Measurements from ENCODE around the gene TMCO6. TPM values are rescaled to one million over a fixed set of nuclear protein-coding genes. Genes with fewer than 3 reads are reported as not detected.

The TMCO6 gene
- total and polyA plus RNA-seq, 9 of the 15 experiments (the other 6 are each of a cell fraction or from before 2014, with no cell fraction given), result 3.4 to 46.4 (median 16.7) TPM

DNA sequence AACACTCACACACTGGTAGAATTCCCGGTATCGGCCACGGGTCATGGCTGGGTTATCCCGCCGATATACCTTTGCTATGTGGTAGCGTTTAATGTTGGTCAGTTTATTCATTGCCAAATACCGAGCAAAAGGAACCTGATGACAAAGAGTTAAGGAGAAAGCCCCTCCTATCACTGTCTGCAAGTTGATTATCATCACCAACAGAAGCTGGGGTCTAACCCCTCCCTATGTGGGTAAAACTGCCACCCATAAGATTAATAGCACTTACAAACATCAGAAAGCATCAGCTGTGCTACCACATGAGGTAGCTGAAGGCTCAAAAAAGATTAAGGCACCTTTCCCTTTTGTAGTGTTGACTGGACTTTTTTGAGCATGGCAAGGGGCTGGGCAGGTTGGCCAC lies 39.7 kb downstream of the TMCO6 start:
- peak; percentile 79 for FAIRE-seq
- Histone ChIP-seq H3K36me3 (ENCODE audit: control insufficient read depth, insufficient read depth, low read length) (peaks cover 81% of the 10 kb centered on the region), H3K4me2 (ENCODE audit: insufficient read depth, low read length) (peak overlapping the region; percentile 72), H3K4me3 (no peak overlapping the region), H3K27ac (ENCODE audit: extremely low read depth, low read depth, low read length) (peak overlapping the region; percentile 58), H3K27me3 (ENCODE audit: control insufficient read depth in 2 of 2, insufficient read depth in 2 of 2, low read length in 2 of 2) (no peaks in the 10 kb centered on the region), H4K20me1 (replicated peaks; ENCODE audit: control insufficient read depth, insufficient read depth, low read length) (no peaks in the 10 kb centered on the region), H3K9me1 (ENCODE audit: control insufficient read depth, insufficient read depth, low read length) (no peaks in the 10 kb centered on the region), H3K4me1 (replicated peaks in 1 of 2; ENCODE audit: control insufficient read depth in 2 of 2, insufficient read depth in 2 of 2, low read length in 2 of 2) (peaks cover 6 to 13% of the 10 kb centered on the region in 2 experiments; a peak in 3 of 5 replicates), H3K9ac (ENCODE audit: insufficient read depth in 1 of 2, low read depth in 2 of 2, low read length in 2 of 2) (peak overlapping the region in 1 of 2 experiments; percentile 31; a peak in 1 of 4 replicates), H3K79me2 (ENCODE audit: control insufficient read depth, insufficient read depth, low read length) (no peaks in the 10 kb centered on the region), H3K9me3 (replicated peaks; ENCODE audit: control insufficient read depth, insufficient read depth, low read depth, low read length) (no peaks in the 10 kb centered on the region), H2AFZ (ENCODE audit: low read depth, low read length) (no peak overlapping the region)
- in situ Hi-C loops (cut with MboI), result no loop called here
- 4% methylated on average over 7 of the region's 7 CpGs for WGBS (ENCODE audit: insufficient coverage, low coverage, missing lambda C conversion rate)
- intact Hi-C loops (cut with micrococcal nuclease), result loop anchor here (2.0 kb wide), 1 partner anchor 32 kb away; no protein-coding TSS in a partner anchor
- ATAC-seq, result peak; percentile 76
- CTCF ChIA-PET (ENCODE audit: low intra/inter-chr PET ratio), result interaction anchor here (0.6 kb wide), 2 partner anchors 41 to 260 kb away, joined by 3 to 6 read pairs; no protein-coding TSS in a partner anchor
- no TSS peak for BruUV-seq (replicated peaks)
- peak in 2 of 4 experiments; percentile 76 to 78 for DNase-seq (ENCODE audit: extremely low read depth in 1 of 4, low spot score in 3 of 4)
- POLR2A ChIA-PET, result interaction anchor here (0.7 to 2.8 kb wide), 11 partner anchors 8 to 1019 kb away, joined by 3 to 19 read pairs (median 4); partner anchors contain the start of genes HARS1, HARS2, IK and NDUFA2
- TF ChIP-seq ZBTB7A (IDR thresholded peaks at IDR 0.05; ENCODE audit: borderline replicate concordance, control insufficient read depth, low read depth, low read length) (0 out of 2 replicates have a peak, but pooled peaks have one; percentile 26), NCOR1 (IDR thresholded peaks at IDR 0.05) (peak; percentile 76), RBFOX2 (IDR thresholded peaks at IDR 0.05; ENCODE audit: low read depth, low read length) (no peak), TAF9B (IDR thresholded peaks at IDR 0.05; ENCODE audit: partially characterized antibody) (peak; percentile 76), MTA2 (IDR thresholded peaks at IDR 0.05; ENCODE audit: low read depth) (no peak), ZNF253 (CRISPR knock-in tag; conservative IDR thresholded peaks at IDR 0.05) (no peak), CREM (IDR thresholded peaks at IDR 0.05; ENCODE audit: low read depth) (peak; percentile 15; the same call in 1 of the 2 replicates), DPF2 (IDR thresholded peaks at IDR 0.05) (peak; percentile 71), GABPB2 (CRISPR knock-in tag; conservative IDR thresholded peaks at IDR 0.05) (no peak), TAL1 (IDR thresholded peaks at IDR 0.05) (peak; percentile 68), XRCC4 (IDR thresholded peaks at IDR 0.05; ENCODE audit: extremely low read depth, insufficient read depth, insufficient read length) (no peak), HMG20B (CRISPR knock-in tag; IDR thresholded peaks at IDR 0.05) (no peak), POLR2AphosphoS5 (IDR thresholded peaks at IDR 0.05; ENCODE audit: control insufficient read depth, insufficient read depth, low read depth, low read length) (peak; percentile 80), MXI1 (IDR thresholded peaks at IDR 0.05; ENCODE audit: low read depth, low read length) (0 out of 2 replicates have a peak, but pooled peaks have one; percentile 48), DACH1 (IDR thresholded peaks at IDR 0.05; ENCODE audit: partially characterized antibody) (peak; percentile 54)
- TF ChIP-seq, protein P1, sequence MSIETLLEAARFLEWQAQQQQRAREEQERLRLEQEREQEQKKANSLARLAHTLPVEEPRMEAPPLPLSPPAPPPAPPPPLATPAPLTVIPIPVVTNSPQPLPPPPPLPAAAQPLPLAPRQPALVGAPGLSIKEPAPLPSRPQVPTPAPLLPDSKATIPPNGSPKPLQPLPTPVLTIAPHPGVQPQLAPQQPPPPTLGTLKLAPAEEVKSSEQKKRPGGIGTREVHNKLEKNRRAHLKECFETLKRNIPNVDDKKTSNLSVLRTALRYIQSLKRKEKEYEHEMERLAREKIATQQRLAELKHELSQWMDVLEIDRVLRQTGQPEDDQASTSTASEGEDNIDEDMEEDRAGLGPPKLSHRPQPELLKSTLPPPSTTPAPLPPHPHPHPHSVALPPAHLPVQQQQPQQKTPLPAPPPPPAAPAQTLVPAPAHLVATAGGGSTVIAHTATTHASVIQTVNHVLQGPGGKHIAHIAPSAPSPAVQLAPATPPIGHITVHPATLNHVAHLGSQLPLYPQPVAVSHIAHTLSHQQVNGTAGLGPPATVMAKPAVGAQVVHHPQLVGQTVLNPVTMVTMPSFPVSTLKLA (conservative IDR thresholded peaks at IDR 0.05), result peak in 1 of 2 experiments; percentile 47; a peak in 1 of 4 replicates
- TF ChIP-seq, protein P2, sequence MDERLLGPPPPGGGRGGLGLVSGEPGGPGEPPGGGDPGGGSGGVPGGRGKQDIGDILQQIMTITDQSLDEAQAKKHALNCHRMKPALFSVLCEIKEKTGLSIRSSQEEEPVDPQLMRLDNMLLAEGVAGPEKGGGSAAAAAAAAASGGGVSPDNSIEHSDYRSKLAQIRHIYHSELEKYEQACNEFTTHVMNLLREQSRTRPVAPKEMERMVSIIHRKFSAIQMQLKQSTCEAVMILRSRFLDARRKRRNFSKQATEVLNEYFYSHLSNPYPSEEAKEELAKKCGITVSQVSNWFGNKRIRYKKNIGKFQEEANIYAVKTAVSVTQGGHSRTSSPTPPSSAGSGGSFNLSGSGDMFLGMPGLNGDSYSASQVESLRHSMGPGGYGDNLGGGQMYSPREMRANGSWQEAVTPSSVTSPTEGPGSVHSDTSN (CRISPR knock-in tag; IDR thresholded peaks at IDR 0.05; ENCODE audit: low read depth), result peak; percentile 73
- TF ChIP-seq, protein P2 (tag; conservative IDR thresholded peaks at IDR 0.05; ENCODE audit: low read depth), result peak; percentile 90
- TF ChIP-seq, protein P3, sequence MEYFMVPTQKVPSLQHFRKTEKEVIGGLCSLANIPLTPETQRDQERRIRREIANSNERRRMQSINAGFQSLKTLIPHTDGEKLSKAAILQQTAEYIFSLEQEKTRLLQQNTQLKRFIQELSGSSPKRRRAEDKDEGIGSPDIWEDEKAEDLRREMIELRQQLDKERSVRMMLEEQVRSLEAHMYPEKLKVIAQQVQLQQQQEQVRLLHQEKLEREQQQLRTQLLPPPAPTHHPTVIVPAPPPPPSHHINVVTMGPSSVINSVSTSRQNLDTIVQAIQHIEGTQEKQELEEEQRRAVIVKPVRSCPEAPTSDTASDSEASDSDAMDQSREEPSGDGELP (CRISPR knock-in tag; IDR thresholded peaks at IDR 0.05; ENCODE audit: borderline replicate concordance), result peak; percentile 79

All from K562 (cell line).